ENCODE measurements around the gene KIRREL3.
A peak's percentile ranks its signal among the peaks of the same experiment; 100 is the strongest.

The KIRREL3 gene

GRCh38 chr11:126766440-126766839, 234.1 kb downstream of the KIRREL3 start:
- peak; percentile 78 for DNase-seq

- no peak for DNase-seq
Observed at GRCh38 chr11:126765196-126765595, 235.4 kb downstream of the KIRREL3 start.

- peak; percentile 70 for DNase-seq
Observed at GRCh38 chr11:126764231-126764630, 236.3 kb downstream of the KIRREL3 start.

GRCh38 chr11:126756855-126757254, 243.7 kb downstream of the KIRREL3 start:
- DNase-seq, result no peak

GRCh38 chr11:126756421-126756820, 244.1 kb downstream of the KIRREL3 start:
- peak; percentile 40 for DNase-seq

- peak; percentile 20 for DNase-seq
Observed at GRCh38 chr11:126755526-126755925, 245.0 kb downstream of the KIRREL3 start.

- peak; percentile 59 for DNase-seq
Observed at GRCh38 chr11:126754591-126755426, 245.8 kb downstream of the KIRREL3 start.

- no peak for DNase-seq
Observed at GRCh38 chr11:126753990-126754389, 246.6 kb downstream of the KIRREL3 start.

GRCh38 chr11:126751242-126751641, 249.3 kb downstream of the KIRREL3 start:
- DNase-seq, result no peak

- DNase-seq, result peak; percentile 94
Observed at GRCh38 chr11:126748793-126749192, 251.8 kb downstream of the KIRREL3 start.

- DNase-seq, result peak; percentile 97
Observed at GRCh38 chr11:126748100-126748791, 252.3 kb downstream of the KIRREL3 start.

GRCh38 chr11:126747315-126747714, 253.3 kb downstream of the KIRREL3 start:
- no peak for DNase-seq

- no peak for DNase-seq
Observed at GRCh38 chr11:126746443-126746842, 254.1 kb downstream of the KIRREL3 start.

- DNase-seq, result no peak
Observed at GRCh38 chr11:126744699-126745098, 255.9 kb downstream of the KIRREL3 start.

- peak; percentile 83 for DNase-seq
Observed at GRCh38 chr11:126743628-126744027, 256.9 kb downstream of the KIRREL3 start.

- no peak for DNase-seq
Observed at GRCh38 chr11:126742582-126742981, 258.0 kb downstream of the KIRREL3 start.

- no peak for DNase-seq
Observed at GRCh38 chr11:126740846-126741245, 259.7 kb downstream of the KIRREL3 start.

GRCh38 chr11:126739499-126740145, 260.9 kb downstream of the KIRREL3 start:
- DNase-seq, result no peak

GRCh38 chr11:126738295-126739031, 262.1 kb downstream of the KIRREL3 start:
- no peak for DNase-seq

GRCh38 chr11:126736682-126737572, 263.6 kb downstream of the KIRREL3 start:
- DNase-seq, result no peak

GRCh38 chr11:126734752-126735151, 265.8 kb downstream of the KIRREL3 start:
- no peak for DNase-seq

- DNase-seq, result peak; percentile 51
Observed at GRCh38 chr11:126733685-126734084, 266.9 kb downstream of the KIRREL3 start.
